OCI-LY7 (cell line): ENCODE measurements around the gene LYPLA2.

Experiments
- EZH2phosphoT487 ChIP-seq: fragments of 200-600 bp; sonication (generic); IDR thresholded peaks from 2 replicates; pipeline ENCODE4 v1.6.1; 2018; ENCODE audit warnings: low read depth, borderline replicate concordance, mild to moderate bottlenecking, mixed run types, antibody characterized with exemption, low read length, moderate library complexity, mixed read lengths
- TF ChIP-seq, protein P1 (sequence below): fragments of 200-600 bp; sonication (generic); conservative IDR thresholded peaks from 2 replicates; pipeline ENCODE4 v1.5.1; 2014; ENCODE audit warnings: mild to moderate bottlenecking, antibody characterized with exemption, low read length, moderate library complexity, mixed read lengths

DNA sequence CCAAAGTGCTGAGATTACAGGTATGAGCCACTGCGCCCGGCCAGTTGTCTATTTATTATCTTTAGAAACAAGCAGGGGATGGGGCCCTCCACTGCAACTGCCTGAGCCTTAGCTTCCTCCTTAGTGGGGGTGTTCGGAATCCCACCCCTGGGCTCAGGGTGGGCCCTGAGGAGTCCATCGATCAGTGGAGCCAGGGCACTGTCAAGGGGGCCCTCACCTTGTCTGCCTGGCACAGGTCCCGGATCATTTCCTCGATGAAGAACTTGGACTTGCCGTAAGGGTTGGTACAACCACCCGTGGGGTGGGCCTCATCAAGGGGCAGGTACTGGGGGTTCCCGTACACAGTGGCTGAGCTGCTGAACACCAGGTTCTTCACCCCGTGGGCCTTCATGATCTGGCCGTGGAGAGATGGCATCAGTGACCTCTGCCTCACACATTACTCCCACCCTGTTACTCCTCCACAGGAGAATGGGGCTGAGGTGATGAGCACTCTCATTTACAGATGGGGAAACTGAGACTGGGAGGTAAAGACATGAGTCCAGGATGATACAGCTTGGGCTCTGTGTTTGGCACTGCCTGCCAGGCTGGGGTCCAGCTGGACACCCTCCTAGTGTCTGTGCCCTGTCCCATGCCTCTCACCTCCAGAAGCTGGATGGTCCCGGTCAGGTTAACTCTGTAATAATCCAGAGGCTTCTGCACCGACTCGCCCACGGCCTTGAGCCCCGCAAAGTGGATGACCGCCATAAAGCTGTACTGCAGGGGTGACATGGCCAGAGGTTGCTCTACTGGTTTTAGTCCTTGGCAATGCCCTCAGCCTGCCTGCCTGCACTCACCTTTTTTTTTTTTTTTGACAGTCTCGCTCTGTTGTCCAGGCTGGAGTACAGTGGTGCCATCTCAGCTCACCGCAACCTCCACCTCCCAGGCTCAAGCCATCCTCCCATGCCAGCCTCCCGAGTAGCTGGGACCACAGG, 6.8 kb downstream of the LYPLA2 start:
- TF ChIP-seq, protein P1, sequence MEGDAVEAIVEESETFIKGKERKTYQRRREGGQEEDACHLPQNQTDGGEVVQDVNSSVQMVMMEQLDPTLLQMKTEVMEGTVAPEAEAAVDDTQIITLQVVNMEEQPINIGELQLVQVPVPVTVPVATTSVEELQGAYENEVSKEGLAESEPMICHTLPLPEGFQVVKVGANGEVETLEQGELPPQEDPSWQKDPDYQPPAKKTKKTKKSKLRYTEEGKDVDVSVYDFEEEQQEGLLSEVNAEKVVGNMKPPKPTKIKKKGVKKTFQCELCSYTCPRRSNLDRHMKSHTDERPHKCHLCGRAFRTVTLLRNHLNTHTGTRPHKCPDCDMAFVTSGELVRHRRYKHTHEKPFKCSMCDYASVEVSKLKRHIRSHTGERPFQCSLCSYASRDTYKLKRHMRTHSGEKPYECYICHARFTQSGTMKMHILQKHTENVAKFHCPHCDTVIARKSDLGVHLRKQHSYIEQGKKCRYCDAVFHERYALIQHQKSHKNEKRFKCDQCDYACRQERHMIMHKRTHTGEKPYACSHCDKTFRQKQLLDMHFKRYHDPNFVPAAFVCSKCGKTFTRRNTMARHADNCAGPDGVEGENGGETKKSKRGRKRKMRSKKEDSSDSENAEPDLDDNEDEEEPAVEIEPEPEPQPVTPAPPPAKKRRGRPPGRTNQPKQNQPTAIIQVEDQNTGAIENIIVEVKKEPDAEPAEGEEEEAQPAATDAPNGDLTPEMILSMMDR: no peak
- TF ChIP-seq EZH2phosphoT487: no peak
